ENCODE measurements around the gene ABLIM1. TPM values are rescaled to one million over a fixed set of nuclear protein-coding genes. Genes with fewer than 3 reads are reported as not detected.
A peak's percentile ranks its signal among the peaks of the same experiment; 100 is the strongest.

ABLIM1 gene
- total and polyA plus RNA-seq, 2 of the 13 experiments (the other 11 are each of a cell fraction or from before 2014, with no cell fraction given), result 59.4 to 92.7 TPM

- no peaks in the 10 kb centered on the region for H4K20me1 ChIP-seq (ENCODE audit: insufficient read depth, low read length)
- DNase-seq (ENCODE audit: low spot score), result no peak
- no peak overlapping the region for H3K4me2 ChIP-seq (ENCODE audit: low read depth, low read length)
- no peak for FAIRE-seq
- no peak overlapping the region for H3K27ac ChIP-seq (ENCODE audit: extremely low read length, insufficient read depth, low read length)
- H3K4me3 ChIP-seq (replicated peaks in 1 of 3; ENCODE audit: insufficient read depth in 1 of 3, low read depth in 2 of 3, low read length in 3 of 3), result no peak overlapping the region
- no peaks in the 10 kb centered on the region for H3K79me2 ChIP-seq (ENCODE audit: insufficient read depth, low read length)
- peaks cover 0 to 15% of the 10 kb centered on the region in 2 experiments; a peak in 2 of 5 replicates for H3K27me3 ChIP-seq (ENCODE audit: control insufficient read depth in 1 of 2, insufficient read depth in 2 of 2, low read length in 2 of 2)
- no peaks in the 10 kb centered on the region for H3K36me3 ChIP-seq (replicated peaks in 1 of 2; ENCODE audit: control insufficient read depth in 1 of 2, insufficient read depth in 2 of 2, low read length in 2 of 2)
- WGBS (ENCODE audit: low lambda C conversion rate), result 55% methylated on average over 9 of the region's 9 CpGs
- H2AFZ ChIP-seq (ENCODE audit: low read length), result no peak overlapping the region
- intact Hi-C loops (cut with micrococcal nuclease; ENCODE audit: unreplicated experiment), result no loop called here
- in situ Hi-C loops (cut with HindIII; ENCODE audit: extremely low pct_ligation_motif_present, low pct_unique_long_range_greater_than_20kb), result no loop called here
- no peaks in the 10 kb centered on the region for H3K9me3 ChIP-seq (ENCODE audit: low read length)
- no peak overlapping the region for H3K9ac ChIP-seq (ENCODE audit: insufficient read depth, low read depth, low read length)
- CTCF ChIA-PET (ENCODE audit: low intra/inter-chr PET ratio, low total read pairs), result no interaction called here
- ATAC-seq, result no peak
- POLR2A ChIA-PET, result no interaction called here
- no peak for TF ChIP-seq TEAD2 (CRISPR knock-in tag; IDR thresholded peaks at IDR 0.05)
- peak; percentile 81; the same call in 1 of the 2 replicates for TF ChIP-seq ZNF768 (CRISPR knock-in tag; IDR thresholded peaks at IDR 0.05)
- H3K4me1 ChIP-seq (ENCODE audit: insufficient read depth, low read length), result peaks cover 62% of the 10 kb centered on the region
- no TSS peak for BruUV-seq (replicated peaks)
Measured at GRCh38 chr10:114629083-114629823, 28.8 kb downstream of the ABLIM1 start.

DNA sequence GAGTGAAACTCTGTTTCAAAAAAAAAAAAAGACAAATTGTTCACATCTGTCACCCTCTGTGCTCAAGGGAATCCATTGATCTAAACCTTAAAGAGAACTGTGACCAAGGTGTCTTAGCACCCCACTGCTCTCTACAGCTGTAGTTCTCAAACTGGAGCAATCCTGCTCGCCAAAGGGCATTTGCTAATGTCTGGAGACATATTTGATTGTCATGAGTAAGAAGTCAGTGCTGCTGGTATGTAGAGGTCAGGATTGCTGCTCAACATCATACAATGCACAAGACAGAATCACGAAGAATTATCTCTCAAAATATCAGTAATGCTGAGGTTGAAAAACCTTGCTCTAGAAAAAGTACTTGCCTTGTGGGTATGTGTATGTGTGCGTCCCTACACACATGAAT, 30.0 kb downstream of the ABLIM1 start:
- ATAC-seq, result no peak
- BruUV-seq (replicated peaks), result no TSS peak
- intact Hi-C loops (cut with micrococcal nuclease; ENCODE audit: unreplicated experiment), result no loop called here
- Histone ChIP-seq H3K27ac (ENCODE audit: extremely low read length, insufficient read depth, low read length) (no peak overlapping the region), H3K9ac (ENCODE audit: insufficient read depth, low read depth, low read length) (no peak overlapping the region), H3K4me1 (ENCODE audit: insufficient read depth, low read length) (peaks cover 62% of the 10 kb centered on the region), H3K36me3 (replicated peaks in 1 of 2; ENCODE audit: control insufficient read depth in 1 of 2, insufficient read depth in 2 of 2, low read length in 2 of 2) (no peaks in the 10 kb centered on the region), H3K4me2 (ENCODE audit: low read depth, low read length) (no peak overlapping the region), H3K27me3 (ENCODE audit: control insufficient read depth in 1 of 2, insufficient read depth in 2 of 2, low read length in 2 of 2) (peaks cover 0 to 14% of the 10 kb centered on the region in 2 experiments; a peak in 2 of 5 replicates), H3K9me3 (ENCODE audit: low read length) (no peaks in the 10 kb centered on the region), H4K20me1 (ENCODE audit: insufficient read depth, low read length) (no peaks in the 10 kb centered on the region), H2AFZ (ENCODE audit: low read length) (no peak overlapping the region), H3K4me3 (replicated peaks in 1 of 3; ENCODE audit: insufficient read depth in 1 of 3, low read depth in 2 of 3, low read length in 3 of 3) (no peak overlapping the region), H3K79me2 (ENCODE audit: insufficient read depth, low read length) (no peaks in the 10 kb centered on the region)
- ChIA-PET CTCF (ENCODE audit: low intra/inter-chr PET ratio, low total read pairs) (no interaction called here), POLR2A (no interaction called here)
- in situ Hi-C loops (cut with HindIII; ENCODE audit: extremely low pct_ligation_motif_present, low pct_unique_long_range_greater_than_20kb), result no loop called here
- 71% methylated on average over 3 of the region's 3 CpGs for WGBS (ENCODE audit: low lambda C conversion rate)
- DNase-seq (ENCODE audit: low spot score), result no peak
- no peak for TF ChIP-seq HOMEZ (CRISPR knock-in tag; IDR thresholded peaks at IDR 0.05; ENCODE audit: low read depth)
- TF ChIP-seq CCDC6 (CRISPR knock-in tag; IDR thresholded peaks at IDR 0.05), result no peak
- no peak for TF ChIP-seq SMYD3 (CRISPR knock-in tag; IDR thresholded peaks at IDR 0.05)
- TF ChIP-seq KDM3A (CRISPR knock-in tag; IDR thresholded peaks at IDR 0.05; ENCODE audit: low read depth), result no peak
- TF ChIP-seq HIVEP1 (CRISPR knock-in tag; IDR thresholded peaks at IDR 0.05), result no peak
- TF ChIP-seq, protein P1, sequence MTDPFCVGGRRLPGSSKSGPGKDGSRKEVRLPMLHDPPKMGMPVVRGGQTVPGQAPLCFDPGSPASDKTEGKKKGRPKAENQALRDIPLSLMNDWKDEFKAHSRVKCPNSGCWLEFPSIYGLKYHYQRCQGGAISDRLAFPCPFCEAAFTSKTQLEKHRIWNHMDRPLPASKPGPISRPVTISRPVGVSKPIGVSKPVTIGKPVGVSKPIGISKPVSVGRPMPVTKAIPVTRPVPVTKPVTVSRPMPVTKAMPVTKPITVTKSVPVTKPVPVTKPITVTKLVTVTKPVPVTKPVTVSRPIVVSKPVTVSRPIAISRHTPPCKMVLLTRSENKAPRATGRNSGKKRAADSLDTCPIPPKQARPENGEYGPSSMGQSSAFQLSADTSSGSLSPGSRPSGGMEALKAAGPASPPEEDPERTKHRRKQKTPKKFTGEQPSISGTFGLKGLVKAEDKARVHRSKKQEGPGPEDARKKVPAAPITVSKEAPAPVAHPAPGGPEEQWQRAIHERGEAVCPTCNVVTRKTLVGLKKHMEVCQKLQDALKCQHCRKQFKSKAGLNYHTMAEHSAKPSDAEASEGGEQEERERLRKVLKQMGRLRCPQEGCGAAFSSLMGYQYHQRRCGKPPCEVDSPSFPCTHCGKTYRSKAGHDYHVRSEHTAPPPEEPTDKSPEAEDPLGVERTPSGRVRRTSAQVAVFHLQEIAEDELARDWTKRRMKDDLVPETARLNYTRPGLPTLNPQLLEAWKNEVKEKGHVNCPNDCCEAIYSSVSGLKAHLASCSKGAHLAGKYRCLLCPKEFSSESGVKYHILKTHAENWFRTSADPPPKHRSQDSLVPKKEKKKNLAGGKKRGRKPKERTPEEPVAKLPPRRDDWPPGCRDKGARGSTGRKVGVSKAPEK (CRISPR knock-in tag; IDR thresholded peaks at IDR 0.05; ENCODE audit: borderline replicate concordance), result no peak
- no peak for TF ChIP-seq ZNF12 (CRISPR knock-in tag; IDR thresholded peaks at IDR 0.05)
- no peak for TF ChIP-seq ZNF768 (CRISPR knock-in tag; IDR thresholded peaks at IDR 0.05)
- TF ChIP-seq ZNF704 (CRISPR knock-in tag; IDR thresholded peaks at IDR 0.05; ENCODE audit: borderline replicate concordance), result no peak
- TF ChIP-seq ZFP36 (IDR thresholded peaks at IDR 0.05; ENCODE audit: borderline replicate concordance, low read depth, low read length, partially characterized antibody), result no peak
- FAIRE-seq, result no peak

Measured in HepG2 (cell line).